H9 (cell line): Measurements from ENCODE around the gene EML4. TPM values are rescaled to one million over a fixed set of nuclear protein-coding genes. Genes with fewer than 3 reads are reported as not detected.

Experiments used
- DNase-seq: peaks from one replicate; pipeline ENCODE4 v3.0.0-alpha.2; 2017
- H2AFZ ChIP-seq: one replicate; pipeline ENCODE4 v1.6.1; 2013; ENCODE audit warnings: mild to moderate bottlenecking, low read length, control low read depth, moderate library complexity
- H2AK5ac ChIP-seq: 2 replicates; pipeline ENCODE4 v1.6.1; 2013; ENCODE audit warnings: low read length, control low read depth, mixed read lengths; ENCODE audit not compliant: insufficient read length
- H2BK120ac ChIP-seq: one replicate; pipeline ENCODE4 v1.6.1; 2013; ENCODE audit warnings: low read depth, mild to moderate bottlenecking, low read length, control low read depth, inconsistent platforms; ENCODE audit not compliant: poor library complexity, severe bottlenecking
- H2BK12ac ChIP-seq: 2 replicates; pipeline ENCODE4 v1.6.1; 2013; ENCODE audit warnings: low read length, control low read depth, mixed read lengths, low read depth; ENCODE audit not compliant: insufficient read length
- H2BK15ac ChIP-seq: 2 replicates; pipeline ENCODE4 v1.6.1; 2013; ENCODE audit warnings: low read depth, low read length, control low read depth
- H2BK20ac ChIP-seq: one replicate; pipeline ENCODE4 v1.6.1; 2013; ENCODE audit warnings: low read depth, mild to moderate bottlenecking, low read length, control low read depth, inconsistent platforms; ENCODE audit not compliant: poor library complexity, severe bottlenecking
- H2BK5ac ChIP-seq: 2 replicates; pipeline ENCODE4 v1.6.1; 2013; ENCODE audit warnings: low read length, control low read depth, mixed read lengths; ENCODE audit not compliant: insufficient read length
- H3K14ac ChIP-seq: 2 replicates; pipeline ENCODE4 v1.6.1; 2013; ENCODE audit warnings: low read length, control low read depth; ENCODE audit not compliant: insufficient read depth
- H3K18ac ChIP-seq: 2 replicates; pipeline ENCODE4 v1.6.1; 2013; ENCODE audit warnings: low read depth, mild to moderate bottlenecking, mixed read lengths, low read length, control low read depth; ENCODE audit not compliant: insufficient read length
- H3K23ac ChIP-seq: 2 replicates; pipeline ENCODE4 v1.6.1; 2013; ENCODE audit warnings: low read length, control low read depth, mixed read lengths, low read depth; ENCODE audit not compliant: insufficient read length
- H3K23me2 ChIP-seq: 2 replicates; pipeline ENCODE4 v1.6.1; 2013; ENCODE audit warnings: low read depth, mild to moderate bottlenecking, mixed read lengths, low read length, control low read depth; ENCODE audit not compliant: insufficient read length, poor library complexity, severe bottlenecking
- H3K27ac ChIP-seq: 2 replicates; pipeline ENCODE4 v1.5.1; 2013; ENCODE audit warnings: low read length, control low read depth, mixed read lengths, low read depth; ENCODE audit not compliant: insufficient read length
- H3K27me3 ChIP-seq: 2 replicates; pipeline ENCODE4 v1.6.1; 2013; ENCODE audit warnings: low read length, control low read depth, inconsistent platforms; ENCODE audit not compliant: insufficient read depth
- H3K4ac ChIP-seq: 2 replicates; pipeline ENCODE4 v1.6.1; 2013; ENCODE audit warnings: low read depth, mild to moderate bottlenecking, control low read depth, inconsistent platforms, low read length, moderate library complexity
- H3K4me1 ChIP-seq: 2 replicates; pipeline ENCODE4 v1.6.1; 2013; ENCODE audit warnings: low read length, control low read depth, inconsistent platforms; ENCODE audit not compliant: insufficient read depth
- H3K4me2 ChIP-seq: 2 replicates; pipeline ENCODE4 v1.6.1; 2013; ENCODE audit warnings: low read length, control low read depth, mixed read lengths; ENCODE audit not compliant: insufficient read length, insufficient read depth
- H3K56ac ChIP-seq: 2 replicates; pipeline ENCODE4 v1.6.1; 2013; ENCODE audit warnings: low read depth, mild to moderate bottlenecking, mixed read lengths, low read length, control low read depth; ENCODE audit not compliant: insufficient read length
- H3K79me1 ChIP-seq: 2 replicates; pipeline ENCODE4 v1.6.1; 2013; ENCODE audit warnings: low read depth, mild to moderate bottlenecking, moderate library complexity, low read length, control low read depth, inconsistent platforms; ENCODE audit not compliant: insufficient read depth, poor library complexity, severe bottlenecking
- H3K79me2 ChIP-seq: 2 replicates; pipeline ENCODE4 v1.6.1; 2013; ENCODE audit warnings: low read length, control low read depth, inconsistent platforms; ENCODE audit not compliant: insufficient read depth
- H3K9ac ChIP-seq: 2 replicates; pipeline ENCODE4 v1.6.1; 2013; ENCODE audit warnings: low read length, control low read depth, mixed read lengths; ENCODE audit not compliant: insufficient read length; ENCODE audit errors: extremely low read depth
- H3K9me3 ChIP-seq: one replicate; pipeline ENCODE4 v1.6.1; 2013; ENCODE audit warnings: low read depth, low read length, inconsistent platforms; ENCODE audit not compliant: control insufficient read depth
- H3T11ph ChIP-seq: one replicate; pipeline ENCODE4 v1.6.1; 2013; ENCODE audit warnings: mild to moderate bottlenecking, low read length, control low read depth, inconsistent platforms
- H4K20me1 ChIP-seq: one replicate; pipeline ENCODE4 v1.6.1; 2013; ENCODE audit not compliant: control insufficient read depth, insufficient read length, insufficient read depth
- H4K5ac ChIP-seq: 2 replicates; pipeline ENCODE4 v1.6.1; 2013; ENCODE audit warnings: low read depth, mild to moderate bottlenecking, mixed read lengths, low read length, control low read depth; ENCODE audit not compliant: insufficient read length
- H4K8ac ChIP-seq: replicated peaks from 2 replicates; pipeline ENCODE4 v1.6.1; 2013; ENCODE audit warnings: low read length, control low read depth, mixed read lengths, low read depth; ENCODE audit not compliant: insufficient read length
- H4K91ac ChIP-seq: 2 replicates; pipeline ENCODE4 v1.6.1; 2013; ENCODE audit warnings: low read depth, mild to moderate bottlenecking, moderate library complexity, mixed read lengths, low read length, control low read depth; ENCODE audit not compliant: insufficient read length
- H3K27ac Mint-ChIP-seq, 3 experiments: 2 replicates in 2 of 3; 3 replicates in 1 of 3; pipeline ENCODE4 v1.8.0; 2020 to 2021; ENCODE audit warnings: mixed read lengths in 3 of 3, mild to moderate bottlenecking in 1 of 3, moderate library complexity in 1 of 3
- H3K27me3 Mint-ChIP-seq: 2 replicates; pipeline ENCODE4 v1.8.0; 2021; ENCODE audit warnings: low read depth, mild to moderate bottlenecking, moderate library complexity, mixed read lengths
- H3K36me3 Mint-ChIP-seq, 3 experiments: 2 replicates in 2 of 3; 3 replicates in 1 of 3; pipeline ENCODE4 v1.8.0; 2020 to 2021; ENCODE audit warnings: low read depth in 3 of 3, mixed read lengths in 3 of 3; ENCODE audit not compliant: insufficient read depth in 1 of 3
- H3K4me1 Mint-ChIP-seq, 2 experiments: 2 replicates each; pipeline ENCODE4 v1.8.0; 2020; ENCODE audit warnings: mixed read lengths in 2 of 2
- H3K4me3 Mint-ChIP-seq, 2 experiments: 2 replicates in 1 of 2; 3 replicates in 1 of 2; pipeline ENCODE4 v1.8.0; 2020 to 2021; ENCODE audit warnings: mild to moderate bottlenecking in 2 of 2, mixed read lengths in 2 of 2, moderate library complexity in 1 of 2
- H3K9me3 Mint-ChIP-seq, 2 experiments: 2 replicates in 1 of 2; 3 replicates in 1 of 2; pipeline ENCODE4 v1.8.0; 2020; ENCODE audit warnings: mild to moderate bottlenecking in 2 of 2, mixed read lengths in 2 of 2, moderate library complexity in 1 of 2
- WGBS: extraction: QIAGEN DNeasy Blood & Tissue Kit; methylation state at CpG from one replicate; pipeline ENCODE4 v1.1.7; 2013; ENCODE audit warnings: missing lambda C conversion rate, low lambda C conversion rate, mixed read lengths; ENCODE audit not compliant: insufficient read length; ENCODE audit errors: extremely low coverage; 5-methylcytosine and 5-hydroxymethylcytosine counted together
- total RNA-seq: library from RNA; stranded (reverse); gene quantifications from 2 replicates; pipeline ENCODE4 v1.2.1, GENCODE V29; 2021
- TF ChIP-seq, protein P1 (sequence below): fragments of 200-600 bp; sonication (generic); conservative IDR thresholded peaks from 3 replicates; pipeline ENCODE4 v1.8.0; 2021; ENCODE audit warnings: antibody characterized with exemption, mild to moderate bottlenecking

Gene EML4
- total RNA-seq, 1 experiment from 2014 or later = 68.6 TPM

- TF ChIP-seq, protein P1, sequence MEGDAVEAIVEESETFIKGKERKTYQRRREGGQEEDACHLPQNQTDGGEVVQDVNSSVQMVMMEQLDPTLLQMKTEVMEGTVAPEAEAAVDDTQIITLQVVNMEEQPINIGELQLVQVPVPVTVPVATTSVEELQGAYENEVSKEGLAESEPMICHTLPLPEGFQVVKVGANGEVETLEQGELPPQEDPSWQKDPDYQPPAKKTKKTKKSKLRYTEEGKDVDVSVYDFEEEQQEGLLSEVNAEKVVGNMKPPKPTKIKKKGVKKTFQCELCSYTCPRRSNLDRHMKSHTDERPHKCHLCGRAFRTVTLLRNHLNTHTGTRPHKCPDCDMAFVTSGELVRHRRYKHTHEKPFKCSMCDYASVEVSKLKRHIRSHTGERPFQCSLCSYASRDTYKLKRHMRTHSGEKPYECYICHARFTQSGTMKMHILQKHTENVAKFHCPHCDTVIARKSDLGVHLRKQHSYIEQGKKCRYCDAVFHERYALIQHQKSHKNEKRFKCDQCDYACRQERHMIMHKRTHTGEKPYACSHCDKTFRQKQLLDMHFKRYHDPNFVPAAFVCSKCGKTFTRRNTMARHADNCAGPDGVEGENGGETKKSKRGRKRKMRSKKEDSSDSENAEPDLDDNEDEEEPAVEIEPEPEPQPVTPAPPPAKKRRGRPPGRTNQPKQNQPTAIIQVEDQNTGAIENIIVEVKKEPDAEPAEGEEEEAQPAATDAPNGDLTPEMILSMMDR = no peak
- Histone ChIP-seq H3K79me1 (no peaks in the 10 kb centered on the region), H3K9me3 (no peaks in the 10 kb centered on the region), H3K4me2 (no peak overlapping the region), H3K27ac (no peak overlapping the region), H2BK20ac (no peak overlapping the region), H3T11ph (no peak overlapping the region), H3K4ac (no peak overlapping the region), H4K8ac (no peak overlapping the region), H2BK12ac (no peak overlapping the region), H2BK120ac (no peak overlapping the region), H3K14ac (no peak overlapping the region), H4K5ac (no peak overlapping the region), H4K91ac (no peak overlapping the region), H3K23me2 (no peaks in the 10 kb centered on the region), H2BK5ac (no peak overlapping the region), H2AFZ (no peak overlapping the region), H3K23ac (no peak overlapping the region), H2BK15ac (no peak overlapping the region), H3K27me3 (no peaks in the 10 kb centered on the region), H3K18ac (no peak overlapping the region), H3K4me1 (no peaks in the 10 kb centered on the region), H3K79me2 (no peaks in the 10 kb centered on the region), H3K9ac (no peak overlapping the region), H3K56ac (no peak overlapping the region), H2AK5ac (no peak overlapping the region), H4K20me1 (no peaks in the 10 kb centered on the region)
- Mint-ChIP-seq H3K27ac (no peak overlapping the region), H3K9me3 (no peaks in the 10 kb centered on the region), H3K27me3 (no peaks in the 10 kb centered on the region), H3K36me3 (peaks cover 12 to 21% (median 16%) of the 10 kb centered on the region in 3 experiments; a peak in 6 of 7 replicates), H3K4me3 (no peak overlapping the region), H3K4me1 (no peaks in the 10 kb centered on the region)
- no CpG with 5 or more reads among the region's 4 CpGs for WGBS
- DNase-seq = no peak
Measured at GRCh38 chr2:42324244-42324643, 155.1 kb downstream of the EML4 start.
